ENCODE measurements around the gene RIPK1.

The RIPK1 gene

DNA sequence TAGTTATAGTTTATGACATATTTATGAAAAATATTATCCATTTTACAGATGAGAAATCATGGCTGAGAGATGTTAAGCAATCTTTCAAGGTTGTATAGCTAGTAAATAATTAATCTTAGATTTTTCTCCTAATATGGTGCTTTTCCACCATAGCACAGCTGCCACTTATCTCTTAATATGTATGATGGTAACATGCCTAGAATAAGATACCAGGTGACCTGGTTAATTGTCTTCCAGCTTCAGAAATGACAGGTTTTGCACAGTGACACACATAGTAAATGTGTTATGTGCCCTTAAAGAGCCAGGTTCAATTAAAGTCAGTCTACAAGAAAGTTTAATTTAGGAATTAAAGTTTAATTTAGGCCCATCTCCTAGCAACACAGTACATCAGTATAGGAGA, 74.2 kb downstream of the RIPK1 start:
- H3F3A ChIP-seq (ENCODE audit: insufficient read depth), result no peaks in the 10 kb centered on the region
- H3K4me2 ChIP-seq (ENCODE audit: low read depth, low read length, poor library complexity, severe bottlenecking), result no peak overlapping the region
- TF ChIP-seq, protein P1, sequence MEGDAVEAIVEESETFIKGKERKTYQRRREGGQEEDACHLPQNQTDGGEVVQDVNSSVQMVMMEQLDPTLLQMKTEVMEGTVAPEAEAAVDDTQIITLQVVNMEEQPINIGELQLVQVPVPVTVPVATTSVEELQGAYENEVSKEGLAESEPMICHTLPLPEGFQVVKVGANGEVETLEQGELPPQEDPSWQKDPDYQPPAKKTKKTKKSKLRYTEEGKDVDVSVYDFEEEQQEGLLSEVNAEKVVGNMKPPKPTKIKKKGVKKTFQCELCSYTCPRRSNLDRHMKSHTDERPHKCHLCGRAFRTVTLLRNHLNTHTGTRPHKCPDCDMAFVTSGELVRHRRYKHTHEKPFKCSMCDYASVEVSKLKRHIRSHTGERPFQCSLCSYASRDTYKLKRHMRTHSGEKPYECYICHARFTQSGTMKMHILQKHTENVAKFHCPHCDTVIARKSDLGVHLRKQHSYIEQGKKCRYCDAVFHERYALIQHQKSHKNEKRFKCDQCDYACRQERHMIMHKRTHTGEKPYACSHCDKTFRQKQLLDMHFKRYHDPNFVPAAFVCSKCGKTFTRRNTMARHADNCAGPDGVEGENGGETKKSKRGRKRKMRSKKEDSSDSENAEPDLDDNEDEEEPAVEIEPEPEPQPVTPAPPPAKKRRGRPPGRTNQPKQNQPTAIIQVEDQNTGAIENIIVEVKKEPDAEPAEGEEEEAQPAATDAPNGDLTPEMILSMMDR (IDR thresholded peaks at IDR 0.05; ENCODE audit: insufficient read depth, low read length, poor library complexity, severe bottlenecking), result no peak
- no peak for TF ChIP-seq EZH2phosphoT487 (conservative IDR thresholded peaks at IDR 0.05; ENCODE audit: low read length)
- H3K4me3 ChIP-seq (ENCODE audit: insufficient read depth, low read length, poor library complexity, severe bottlenecking), result no peak overlapping the region
- H3K36me3 ChIP-seq (ENCODE audit: low read length), result no peaks in the 10 kb centered on the region
- no peaks in the 10 kb centered on the region for H3K9me2 ChIP-seq (replicated peaks; ENCODE audit: insufficient read depth, low read length)
- no peaks in the 10 kb centered on the region for H3K9me3 ChIP-seq (ENCODE audit: insufficient read depth, low read length)
- H3K27ac ChIP-seq (ENCODE audit: low read depth, low read length), result no peak overlapping the region
- H4K20me1 ChIP-seq (ENCODE audit: low read depth, low read length), result no peaks in the 10 kb centered on the region
- no peak overlapping the region for H2AFZ ChIP-seq (ENCODE audit: low read depth, low read length, severe bottlenecking)
- H3K9ac ChIP-seq (ENCODE audit: low read length), result no peak overlapping the region
- no peaks in the 10 kb centered on the region for H3K27me3 ChIP-seq (ENCODE audit: low read length)
- no peaks in the 10 kb centered on the region for H3K79me2 ChIP-seq (ENCODE audit: insufficient read depth, low read length)

DNA sequence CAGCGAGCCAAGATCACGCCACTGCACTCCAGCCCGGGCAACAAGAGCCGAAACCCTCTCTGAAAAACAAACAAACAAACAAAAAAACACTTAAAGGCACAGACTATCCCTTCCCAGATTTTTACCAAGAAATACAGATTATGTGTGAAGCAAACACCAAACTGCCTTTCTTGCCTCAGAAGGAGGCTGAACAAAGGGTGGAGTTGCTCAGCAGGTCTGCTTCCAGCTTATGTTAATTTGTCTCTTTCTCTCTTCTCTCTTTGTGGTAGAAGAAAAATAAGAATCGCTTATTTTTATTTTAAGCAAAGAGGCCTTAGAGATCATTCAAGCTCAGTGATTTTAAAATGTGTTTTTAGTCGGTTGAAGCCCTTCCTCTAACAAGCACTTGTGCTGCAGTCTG, 74.9 kb downstream of the RIPK1 start:
- H4K20me1 ChIP-seq (ENCODE audit: low read depth, low read length), result no peaks in the 10 kb centered on the region
- TF ChIP-seq, protein P1 (IDR thresholded peaks at IDR 0.05; ENCODE audit: insufficient read depth, low read length, poor library complexity, severe bottlenecking), result no peak
- no peak for TF ChIP-seq EZH2phosphoT487 (conservative IDR thresholded peaks at IDR 0.05; ENCODE audit: low read length)
- H3K36me3 ChIP-seq (ENCODE audit: low read length), result no peaks in the 10 kb centered on the region
- H3K79me2 ChIP-seq (ENCODE audit: insufficient read depth, low read length), result no peaks in the 10 kb centered on the region
- H3K9me3 ChIP-seq (ENCODE audit: insufficient read depth, low read length), result no peaks in the 10 kb centered on the region
- H3K27ac ChIP-seq (ENCODE audit: low read depth, low read length), result no peak overlapping the region
- no peaks in the 10 kb centered on the region for H3F3A ChIP-seq (ENCODE audit: insufficient read depth)
- no peak overlapping the region for H3K9ac ChIP-seq (ENCODE audit: low read length)
- H2AFZ ChIP-seq (ENCODE audit: low read depth, low read length, severe bottlenecking), result no peak overlapping the region
- no peaks in the 10 kb centered on the region for H3K9me2 ChIP-seq (replicated peaks; ENCODE audit: insufficient read depth, low read length)
- H3K4me3 ChIP-seq (ENCODE audit: insufficient read depth, low read length, poor library complexity, severe bottlenecking), result no peak overlapping the region
- no peaks in the 10 kb centered on the region for H3K27me3 ChIP-seq (ENCODE audit: low read length)
- H3K4me2 ChIP-seq (ENCODE audit: low read depth, low read length, poor library complexity, severe bottlenecking), result no peak overlapping the region

DNA sequence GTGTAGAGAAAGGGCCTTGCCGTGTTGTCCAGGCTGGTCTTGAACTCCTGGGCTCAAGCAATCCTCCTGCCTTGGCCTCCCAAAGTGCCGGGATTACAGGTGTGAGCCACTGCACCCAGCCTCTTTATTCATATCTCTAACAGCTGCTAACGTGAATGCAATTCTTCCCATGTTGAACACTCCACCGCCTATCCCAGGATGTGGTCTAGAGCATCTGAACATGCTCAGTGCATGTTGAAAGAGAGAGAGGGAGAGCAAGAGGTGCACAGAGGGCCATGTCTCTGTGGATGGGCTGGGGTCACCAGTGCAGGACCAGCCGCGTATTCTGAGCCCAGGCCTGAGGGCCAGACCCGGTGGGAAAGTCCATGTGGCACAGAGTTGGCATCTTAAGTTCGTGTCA, 76.3 kb downstream of the RIPK1 start:
- no peaks in the 10 kb centered on the region for H3K36me3 ChIP-seq (ENCODE audit: low read length)
- no peak for TF ChIP-seq EZH2phosphoT487 (conservative IDR thresholded peaks at IDR 0.05; ENCODE audit: low read length)
- TF ChIP-seq, protein P1 (IDR thresholded peaks at IDR 0.05; ENCODE audit: insufficient read depth, low read length, poor library complexity, severe bottlenecking), result no peak
- no peaks in the 10 kb centered on the region for H3K79me2 ChIP-seq (ENCODE audit: insufficient read depth, low read length)

More for the DNA sequence above, 76.3 kb downstream of the RIPK1 start:
- H3K27ac ChIP-seq (ENCODE audit: low read depth, low read length), result no peak overlapping the region
- no peaks in the 10 kb centered on the region for H3K9me3 ChIP-seq (ENCODE audit: insufficient read depth, low read length)
- H3F3A ChIP-seq (ENCODE audit: insufficient read depth), result no peaks in the 10 kb centered on the region
- H3K27me3 ChIP-seq (ENCODE audit: low read length), result no peaks in the 10 kb centered on the region
- no peak overlapping the region for H3K9ac ChIP-seq (ENCODE audit: low read length)
- H4K20me1 ChIP-seq (ENCODE audit: low read depth, low read length), result no peaks in the 10 kb centered on the region
- H2AFZ ChIP-seq (ENCODE audit: low read depth, low read length, severe bottlenecking), result no peak overlapping the region
- no peak overlapping the region for H3K4me3 ChIP-seq (ENCODE audit: insufficient read depth, low read length, poor library complexity, severe bottlenecking)
- no peaks in the 10 kb centered on the region for H3K9me2 ChIP-seq (replicated peaks; ENCODE audit: insufficient read depth, low read length)
- no peak overlapping the region for H3K4me2 ChIP-seq (ENCODE audit: low read depth, low read length, poor library complexity, severe bottlenecking)

Measured in SU-DHL-6 (cell line).